Skeletal muscle cell (primary cell): ENCODE data around the gene GLIS1.

Experiments used
- DNase-seq: peaks from one replicate; pipeline ENCODE4 v3.0.0-alpha.2; 2010; ENCODE audit warnings: low read depth
- H3K4me3 ChIP-seq: 2 replicates; pipeline ENCODE4 v1.5.1; 2011; ENCODE audit warnings: low read depth, mild to moderate bottlenecking, control low read depth, low read length, moderate library complexity

The GLIS1 gene

DNA sequence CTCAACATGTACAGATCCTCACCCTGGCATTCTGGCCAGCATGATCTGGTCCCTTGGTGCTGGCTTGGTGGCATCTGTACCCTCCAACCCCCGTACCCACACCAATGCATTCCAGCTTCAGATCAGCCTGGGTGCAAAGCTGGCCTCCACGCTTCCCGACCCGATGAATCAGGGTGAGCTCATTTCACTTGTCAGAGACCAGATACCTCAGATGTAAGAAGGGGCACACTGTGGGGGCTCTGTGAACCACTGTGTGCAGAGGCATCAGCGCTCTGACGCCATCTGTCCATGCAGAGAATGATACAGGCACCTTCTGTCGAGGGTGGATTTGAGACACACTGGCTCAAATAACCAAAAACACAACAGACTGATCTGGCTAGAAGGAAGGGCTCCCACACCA, 203.1 kb downstream of the GLIS1 start:
- no peak for DNase-seq
- no peak overlapping the region for H3K4me3 ChIP-seq

DNA sequence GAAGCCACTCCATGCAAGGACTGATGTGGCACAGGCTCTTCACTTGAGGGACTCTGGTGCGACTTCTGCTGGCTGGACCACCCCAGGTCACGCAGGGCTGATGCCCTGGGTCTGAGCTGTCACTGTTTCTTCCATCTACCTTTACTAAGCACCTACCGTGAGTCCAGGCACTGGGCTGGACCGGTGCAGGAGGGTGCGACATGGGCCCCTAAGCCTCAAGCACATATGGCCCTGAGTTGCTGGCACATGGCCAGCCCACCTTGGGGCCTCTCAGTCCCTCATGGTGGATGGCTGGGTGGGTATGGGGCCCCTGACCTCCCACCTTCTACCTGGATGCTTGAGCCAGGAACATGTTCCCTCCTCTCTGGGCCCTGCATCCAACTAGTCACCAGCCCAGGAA, 203.7 kb downstream of the GLIS1 start:
- H3K4me3 ChIP-seq, result no peak overlapping the region
- DNase-seq, result no peak

DNA sequence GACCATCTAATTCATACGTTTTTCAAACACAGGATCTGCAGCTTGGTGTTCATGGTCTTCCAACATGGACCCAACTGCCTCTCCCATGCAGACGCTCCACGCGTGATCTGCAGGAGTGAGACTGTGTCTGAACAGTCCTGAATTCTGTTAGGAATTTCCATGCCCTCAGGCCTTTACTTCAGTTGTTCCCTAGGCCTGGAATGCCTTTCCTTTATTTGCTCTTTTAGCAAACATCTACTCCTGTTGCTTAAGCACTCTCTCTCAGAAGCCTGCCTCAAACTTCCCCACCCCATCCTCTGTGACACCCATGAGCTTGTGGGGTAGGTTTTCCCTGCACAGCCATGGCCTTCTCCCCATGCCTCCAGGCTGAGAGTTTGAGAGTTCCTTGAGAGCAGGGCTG, 206.1 kb downstream of the GLIS1 start:
- H3K4me3 ChIP-seq, result no peak overlapping the region
- DNase-seq, result no peak

DNA sequence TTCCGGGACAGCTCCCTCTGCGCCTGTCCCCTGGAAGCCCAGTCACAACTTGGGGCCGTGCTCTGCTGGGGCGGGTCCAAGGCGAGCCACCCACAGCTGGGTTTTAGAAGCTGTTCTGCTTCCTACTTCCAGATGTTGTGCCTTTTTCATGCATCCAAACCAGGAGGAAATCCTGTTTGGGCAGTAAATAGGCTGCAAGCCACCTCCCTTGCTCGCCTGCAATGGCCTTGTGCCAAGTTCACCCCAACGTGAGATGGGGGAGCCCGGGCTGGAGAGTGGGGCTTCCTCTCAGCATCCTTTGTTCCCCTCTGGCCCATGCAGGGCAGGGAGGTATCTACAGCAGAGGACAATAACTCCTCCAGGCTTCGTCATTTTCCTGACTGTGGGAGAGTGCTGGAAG, 206.6 kb downstream of the GLIS1 start:
- no peak for DNase-seq
- H3K4me3 ChIP-seq, result no peak overlapping the region

DNA sequence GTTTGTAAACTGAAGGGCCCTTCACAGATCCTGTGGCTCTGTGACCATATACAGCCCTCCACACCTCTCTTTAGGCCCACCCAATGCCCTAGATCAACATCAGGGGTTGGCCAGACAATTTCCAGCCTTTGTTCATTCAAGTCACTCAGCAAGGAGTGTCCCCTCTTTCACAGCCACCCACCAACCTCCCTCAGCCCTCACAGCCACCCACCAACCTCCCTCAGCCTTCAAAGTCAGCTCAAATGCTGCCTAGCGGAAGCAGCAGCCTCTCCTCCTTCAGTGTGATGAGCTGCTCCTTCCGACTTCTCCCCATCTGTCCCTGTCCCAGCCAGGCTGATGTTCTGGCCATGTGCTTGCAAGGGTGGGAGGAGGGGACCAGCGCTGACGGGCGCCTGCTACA, 208.4 kb downstream of the GLIS1 start:
- DNase-seq, result no peak
- H3K4me3 ChIP-seq, result no peak overlapping the region

DNA sequence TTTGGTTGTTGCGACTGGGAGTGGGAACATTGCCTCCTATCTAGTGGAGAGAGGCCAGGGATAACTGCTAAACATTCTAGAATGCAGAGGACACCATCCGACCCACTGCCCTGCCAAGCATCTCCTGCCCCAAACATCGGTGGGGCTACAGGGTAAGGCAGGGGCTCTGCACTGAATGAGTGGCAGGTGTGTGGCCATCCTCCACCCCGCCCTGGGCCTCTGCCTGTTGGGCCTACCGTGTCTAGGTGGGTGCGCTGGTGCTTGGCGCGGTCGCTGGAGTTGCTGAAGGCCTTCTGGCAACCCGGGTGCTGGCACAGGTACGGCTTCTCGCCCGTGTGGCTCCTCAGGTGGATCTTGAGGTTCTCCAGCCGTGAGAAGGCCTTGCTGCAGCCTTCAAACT, 209.4 kb downstream of the GLIS1 start:
- no peak for DNase-seq
- H3K4me3 ChIP-seq, result no peak overlapping the region

DNA sequence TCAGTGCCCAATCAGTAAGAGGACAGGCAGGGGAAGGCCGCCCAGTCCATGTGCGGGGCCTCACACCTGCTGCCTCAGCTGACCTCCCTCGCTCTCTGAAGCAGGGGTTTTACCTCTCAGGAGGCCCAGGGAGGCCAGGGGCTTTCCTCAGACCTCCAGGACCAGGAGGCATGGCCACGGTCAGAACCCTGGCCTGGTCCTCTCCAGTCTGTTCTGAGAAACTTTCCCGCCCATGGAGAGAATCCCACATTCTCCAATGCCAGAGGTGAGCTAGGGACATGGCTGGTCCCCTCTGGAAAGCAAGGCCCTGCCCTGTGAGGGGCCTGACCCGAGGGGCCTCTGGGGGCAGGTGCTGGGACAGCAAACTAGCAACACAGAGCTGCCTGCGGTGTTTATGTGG, 211.6 kb downstream of the GLIS1 start:
- DNase-seq, result no peak
- H3K4me3 ChIP-seq, result no peak overlapping the region

DNA sequence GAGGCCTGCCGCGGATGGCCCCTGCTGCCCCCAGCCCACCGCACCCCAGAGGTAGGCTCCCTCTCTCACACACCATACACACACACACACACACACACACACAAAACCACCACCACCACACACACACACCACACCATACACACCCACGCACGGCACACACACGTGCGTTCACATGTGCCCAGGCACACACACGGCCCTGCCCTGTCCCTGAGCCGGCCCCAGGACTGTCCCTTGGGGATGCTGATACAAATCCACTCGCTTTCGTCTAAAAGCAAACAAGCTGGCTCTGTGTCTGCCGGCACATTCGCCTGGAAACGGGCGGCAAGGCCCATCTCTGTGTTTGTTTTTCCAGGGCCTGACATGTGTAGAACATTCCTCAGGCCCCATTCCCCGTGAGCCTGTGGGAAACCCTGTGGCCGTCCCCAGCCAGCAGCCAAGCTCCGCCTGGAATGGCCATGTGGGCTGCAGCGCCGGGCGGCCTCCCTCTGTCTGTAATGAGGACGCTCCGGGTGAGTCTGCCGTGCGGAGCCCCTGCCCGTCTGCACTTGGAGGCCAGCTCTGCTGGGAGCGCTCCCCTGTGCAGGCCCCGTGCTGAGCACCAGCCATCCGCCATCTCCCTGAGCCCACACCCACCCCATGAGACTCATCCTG, 212.4 kb downstream of the GLIS1 start:
- DNase-seq, result peak; percentile 51
- no peak overlapping the region for H3K4me3 ChIP-seq

DNA sequence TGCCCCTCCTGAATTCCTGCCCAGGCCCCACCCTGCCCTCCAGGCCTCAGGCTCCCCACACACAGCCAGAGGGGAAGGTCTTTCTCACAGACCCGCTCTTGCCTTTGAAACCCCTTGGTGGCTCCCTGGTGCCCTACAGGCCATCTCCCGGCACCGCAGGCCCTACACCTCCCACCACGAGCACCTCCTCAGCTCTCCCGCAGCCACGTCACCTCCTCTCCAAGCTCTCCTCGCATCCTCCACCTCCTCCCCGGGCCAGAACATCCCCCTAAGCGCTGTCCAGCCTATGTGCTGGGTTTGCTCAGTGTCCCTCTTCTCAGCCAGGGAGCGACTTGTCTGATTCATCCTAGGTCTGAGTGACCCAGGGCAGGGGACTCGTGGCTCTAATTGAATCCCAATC, 213.4 kb downstream of the GLIS1 start:
- DNase-seq, result no peak
- H3K4me3 ChIP-seq, result no peak overlapping the region

DNA sequence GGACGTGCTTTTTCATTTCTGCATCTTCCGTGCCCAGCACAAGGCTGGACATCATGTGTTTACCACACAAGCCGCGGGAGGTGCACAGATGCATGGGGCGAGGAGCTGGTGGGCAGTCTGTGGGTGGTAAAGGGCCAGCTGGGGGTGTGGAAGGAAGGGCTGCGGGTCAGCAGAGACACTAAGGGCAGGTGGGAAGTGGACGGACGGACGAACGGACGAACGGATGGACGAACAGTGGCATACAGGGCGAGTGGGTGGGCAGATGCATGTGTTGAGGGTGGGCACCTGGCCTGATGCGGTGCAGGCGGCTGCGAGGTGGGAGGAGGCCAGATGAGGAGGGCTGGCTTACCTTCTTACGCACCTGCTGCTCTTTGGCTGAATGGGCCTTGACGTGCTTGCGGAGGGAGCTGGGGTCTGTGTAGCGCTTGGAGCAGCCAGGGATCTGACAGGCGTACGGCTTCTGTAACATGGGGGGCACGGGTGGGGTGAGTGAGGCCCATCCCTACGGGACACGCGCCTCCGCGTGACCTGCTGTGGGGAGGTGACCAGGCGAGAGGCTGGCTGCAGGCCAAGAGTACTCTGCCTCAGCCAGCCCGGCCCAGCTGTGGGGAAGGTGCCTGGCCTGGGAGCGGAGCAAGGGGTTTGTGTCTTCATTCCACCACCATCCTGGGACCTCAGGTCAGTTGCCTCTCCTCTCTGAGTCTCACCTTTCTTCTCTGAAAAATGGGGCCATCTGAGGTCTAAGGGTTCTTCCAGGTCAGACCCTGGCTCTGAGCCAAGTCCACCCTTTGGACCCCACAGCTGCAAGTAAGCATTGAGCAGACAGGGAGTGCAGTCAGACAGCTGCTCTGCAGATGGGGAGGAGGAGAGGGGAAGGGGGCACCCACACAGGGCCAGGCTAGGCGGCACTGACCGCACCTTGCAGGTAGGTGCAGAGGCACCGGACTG, 214.3 kb downstream of the GLIS1 start:
- DNase-seq, result no peak
- H3K4me3 ChIP-seq, result no peak overlapping the region

DNA sequence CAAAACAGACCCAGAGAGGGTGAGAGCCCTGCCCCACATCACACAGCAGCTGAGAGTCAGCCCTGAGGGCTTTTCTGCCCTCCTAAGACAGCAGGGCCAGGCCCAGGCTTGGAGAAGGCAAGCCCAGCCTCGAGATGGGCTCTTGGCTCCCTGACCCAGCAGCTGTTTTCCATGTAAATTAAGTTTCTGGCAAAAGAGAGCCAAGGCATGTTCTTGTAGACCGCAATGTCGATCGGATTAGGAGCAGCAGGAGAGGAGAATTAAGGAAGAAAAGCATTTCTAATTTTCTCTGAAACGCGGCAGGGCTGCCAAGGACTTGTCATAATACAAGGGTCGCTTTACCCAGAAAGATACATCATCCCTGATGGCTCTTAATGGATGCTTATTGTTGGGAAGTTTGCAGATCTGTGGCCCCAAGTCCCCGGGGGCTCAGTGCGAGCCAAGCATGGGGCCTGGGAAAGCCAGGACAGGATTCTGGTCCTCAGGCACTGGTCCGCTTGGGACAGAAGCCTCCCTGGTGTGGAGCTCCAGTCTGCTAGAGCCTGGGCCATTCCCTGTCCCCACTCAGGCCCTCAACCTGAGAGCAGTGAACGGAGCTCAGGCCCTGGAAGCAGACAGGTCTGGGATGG, 216.9 kb downstream of the GLIS1 start:
- H3K4me3 ChIP-seq, result no peak overlapping the region
- DNase-seq, result no peak

DNA sequence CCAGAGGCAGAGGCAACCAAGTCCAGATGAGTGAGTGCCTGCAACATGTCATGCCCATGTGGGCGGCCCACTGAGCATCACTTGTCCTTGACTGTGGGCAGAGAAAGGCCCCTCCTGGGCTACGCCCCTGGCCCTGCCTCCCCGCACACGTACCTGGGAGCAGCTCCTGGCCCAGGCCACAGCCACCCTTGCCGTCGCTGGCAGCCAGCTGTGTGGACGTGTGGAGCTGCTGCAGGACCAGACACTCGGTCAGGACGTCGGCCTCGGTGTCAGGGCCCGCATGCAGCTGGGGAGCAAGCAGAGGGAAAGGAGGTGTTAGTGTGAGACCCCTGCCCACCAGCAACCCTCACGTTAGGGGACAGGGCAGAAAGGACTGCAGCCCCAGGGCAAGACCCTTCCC, 218.5 kb downstream of the GLIS1 start:
- H3K4me3 ChIP-seq, result no peak overlapping the region
- no peak for DNase-seq

DNA sequence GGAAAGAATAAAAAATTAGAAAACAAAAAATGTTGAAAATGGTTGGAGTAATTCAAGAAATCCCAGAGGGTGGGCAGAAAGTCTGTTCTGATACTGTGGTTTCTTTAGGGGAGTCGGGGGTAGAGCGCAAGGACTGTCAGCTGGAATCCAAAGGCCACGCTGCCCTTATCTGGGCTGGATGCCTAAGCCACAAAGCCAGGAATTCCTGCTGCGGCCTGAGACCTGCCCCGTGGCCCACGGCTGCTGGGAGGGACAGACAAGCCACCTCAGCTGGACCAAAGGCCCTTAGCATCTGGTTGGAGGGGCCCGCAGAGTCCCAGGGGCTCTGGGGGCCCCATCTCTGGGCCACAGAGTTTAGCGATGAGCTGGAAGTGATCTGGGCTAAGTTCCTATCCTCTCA, 219.5 kb downstream of the GLIS1 start:
- H3K4me3 ChIP-seq, result no peak overlapping the region
- DNase-seq, result peak; percentile 8

DNA sequence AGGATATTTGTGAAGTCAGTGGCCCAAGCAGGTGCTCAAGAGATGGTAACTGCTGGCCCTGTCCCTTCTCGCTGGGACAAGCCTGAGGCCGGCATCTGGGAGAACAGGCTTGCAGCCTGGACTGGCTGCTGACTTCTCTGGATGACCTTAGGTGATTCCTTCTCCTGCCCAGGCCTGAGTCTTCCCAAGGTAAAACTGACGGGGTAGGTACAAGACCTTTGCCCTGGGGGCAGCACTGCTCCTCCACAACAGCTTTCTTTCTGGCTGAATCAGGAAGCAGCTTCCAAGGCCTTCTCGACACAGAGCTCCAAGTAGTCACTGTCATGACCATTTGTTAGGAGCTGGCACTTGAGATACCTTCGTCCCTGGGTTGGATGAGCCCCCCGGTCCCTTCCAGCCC, 220.2 kb downstream of the GLIS1 start:
- no peak for DNase-seq
- H3K4me3 ChIP-seq, result no peak overlapping the region

DNA sequence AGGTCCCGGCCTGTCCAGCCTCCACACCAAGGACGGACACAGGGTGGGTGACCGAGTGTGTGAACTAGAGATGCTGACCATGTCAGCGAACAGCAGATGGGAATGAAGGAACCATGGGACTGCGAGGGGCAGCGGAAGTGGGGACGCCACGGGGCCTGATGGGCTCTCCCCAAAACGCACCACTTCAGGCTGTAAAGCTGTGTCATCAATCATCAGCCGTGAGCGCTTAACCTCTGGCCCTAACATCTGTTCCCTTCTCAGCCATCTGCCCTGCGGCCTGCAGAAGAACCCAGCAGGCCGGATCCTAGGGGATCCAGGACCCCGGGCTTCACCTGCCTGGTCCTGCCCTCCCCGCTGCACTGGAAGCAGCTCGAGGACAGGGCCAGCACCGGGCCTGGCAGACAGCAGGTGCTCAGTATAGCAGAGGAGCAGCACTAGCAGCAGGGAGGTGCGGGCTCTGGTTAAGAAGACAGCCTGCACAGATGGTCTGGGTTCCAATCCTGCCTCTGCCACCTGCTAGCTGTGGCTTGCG, 221.1 kb downstream of the GLIS1 start:
- no peak for DNase-seq
- H3K4me3 ChIP-seq, result no peak overlapping the region

DNA sequence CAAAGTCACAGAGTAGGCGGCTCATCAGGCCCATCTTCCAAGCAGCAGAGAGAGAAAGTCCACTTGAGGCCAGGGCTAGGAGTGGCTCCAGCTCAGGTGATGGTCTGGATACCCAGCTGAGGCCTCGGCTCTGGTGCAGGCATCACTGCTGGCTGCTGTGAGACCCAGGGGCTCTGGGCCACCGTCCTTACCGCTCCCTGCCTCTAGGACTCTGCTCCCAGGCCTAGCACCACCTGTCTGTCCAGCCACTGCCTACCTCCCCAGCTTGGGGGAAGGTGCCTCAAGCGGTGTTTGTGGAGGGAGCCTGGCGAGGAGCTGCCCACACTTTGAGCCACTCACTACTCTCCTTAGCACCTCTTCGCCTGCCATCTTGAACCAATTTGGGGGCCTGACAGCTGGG, 221.9 kb downstream of the GLIS1 start:
- no peak overlapping the region for H3K4me3 ChIP-seq
- DNase-seq, result no peak

DNA sequence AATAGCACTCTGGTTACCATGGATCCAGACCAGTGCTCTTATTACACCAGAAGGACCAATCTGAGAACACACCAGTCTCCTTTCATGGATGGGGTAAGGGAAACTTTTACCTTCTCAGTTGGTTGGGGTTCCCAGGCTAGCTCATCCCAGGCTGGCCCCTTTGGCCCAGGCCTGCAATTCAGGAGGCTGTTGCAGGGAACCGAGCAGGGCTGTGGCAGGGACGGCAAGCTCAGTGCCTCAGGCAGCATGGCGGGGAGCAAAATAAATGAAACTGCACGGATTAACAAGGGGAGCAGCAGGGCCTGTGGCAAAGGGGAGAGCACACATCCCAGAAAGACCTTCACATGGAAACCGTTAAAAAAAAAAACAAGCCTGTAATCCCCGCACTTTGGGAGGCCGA, 222.8 kb downstream of the GLIS1 start:
- H3K4me3 ChIP-seq, result no peak overlapping the region
- no peak for DNase-seq

DNA sequence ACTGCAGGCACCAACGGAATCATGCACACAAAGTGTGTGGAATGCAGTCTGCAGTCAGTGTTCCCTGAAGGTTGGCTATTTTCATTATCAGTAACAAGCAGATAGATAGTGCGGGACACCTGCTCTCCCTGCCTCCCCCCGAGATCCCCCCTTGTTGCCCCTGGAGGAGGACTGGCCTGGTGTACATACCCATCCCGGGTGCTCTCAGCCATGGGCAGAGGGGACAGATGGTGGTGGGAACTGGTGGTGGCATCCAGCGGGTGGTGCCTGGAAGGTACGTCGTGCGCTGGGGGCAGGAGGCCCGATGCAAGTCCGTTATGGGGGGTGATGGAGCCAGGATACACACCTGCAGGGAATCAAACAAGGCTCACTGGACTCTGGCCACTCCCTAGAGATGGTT, 224.5 kb downstream of the GLIS1 start:
- no peak overlapping the region for H3K4me3 ChIP-seq
- DNase-seq, result no peak

DNA sequence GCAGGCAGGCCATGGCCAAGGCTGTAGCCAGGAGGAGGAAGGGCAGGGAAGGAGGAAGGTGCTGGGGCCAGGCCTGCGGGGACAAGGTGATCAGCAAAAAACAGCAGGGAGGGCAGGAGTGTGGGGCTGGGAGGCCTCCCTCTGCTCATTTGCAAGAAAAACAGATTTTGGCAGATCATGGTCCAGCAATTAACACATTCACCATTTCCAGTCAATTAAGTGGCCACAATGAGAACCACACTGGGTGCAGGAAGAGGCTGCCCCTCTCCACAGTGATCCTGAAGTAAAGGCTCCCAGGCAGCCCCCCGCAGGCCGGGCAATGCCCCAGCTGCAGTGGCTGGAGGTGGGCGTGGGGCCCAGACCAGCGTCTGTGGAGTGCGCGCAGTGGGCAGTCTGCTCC, 225.1 kb downstream of the GLIS1 start:
- no peak overlapping the region for H3K4me3 ChIP-seq
- no peak for DNase-seq
